Stimulated activated CD8-positive, alpha-beta memory T cell treated with anti-CD3 and anti-CD28 coated beads, Interleukin-12 subunit alpha, Interleukin-12 subunit beta, amount 100 ng/mL, for 4 hours (primary cell): ENCODE data around the gene TMEM140.
"Not testable (repeated sequence)": the region's sequence is repeated elsewhere in the genome, so short reads cannot be mapped to it uniquely, and the experiment has no call there.

Source experiments
- DNase-seq: peaks from one replicate; pipeline ENCODE4 v3.0.0-alpha.2; 2020; ENCODE audit warnings: low read depth

The TMEM140 gene

DNA sequence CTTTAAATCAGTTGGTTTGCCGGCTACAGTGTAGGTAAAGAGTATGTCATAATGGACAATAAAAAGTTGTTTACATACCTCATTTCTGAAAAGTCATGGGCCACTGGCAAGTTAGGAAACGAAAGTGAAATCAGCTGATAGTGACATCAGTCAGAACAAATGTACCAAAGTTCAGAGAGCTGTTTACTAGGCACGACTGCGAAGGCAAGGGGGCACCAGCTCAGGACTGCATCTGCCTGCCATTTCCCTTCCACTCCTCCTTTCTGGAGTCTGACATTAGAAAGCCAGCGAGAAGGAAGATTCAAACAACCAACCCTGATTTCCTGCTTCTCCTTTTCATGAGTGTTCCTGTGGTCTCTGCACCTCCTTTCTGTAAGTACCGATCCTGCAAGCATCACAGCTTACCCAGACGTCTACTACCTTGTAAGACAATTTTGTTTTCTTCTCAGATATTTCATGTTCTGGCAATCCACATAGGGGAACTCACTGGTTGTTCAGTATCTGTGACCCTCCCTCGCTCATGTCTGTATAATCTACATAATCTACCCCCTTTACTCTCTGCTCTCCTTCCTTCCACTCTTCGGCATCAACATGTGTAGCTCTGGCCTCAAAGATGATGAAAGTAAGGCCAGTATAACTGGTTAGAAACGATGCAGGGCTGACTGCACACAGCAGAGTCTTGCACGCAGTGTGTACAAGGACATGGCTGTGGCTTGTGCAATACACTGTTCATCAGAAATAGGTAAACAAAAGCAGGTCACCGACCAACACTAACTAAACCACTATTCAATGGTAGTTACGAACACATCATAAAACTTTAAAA is at the start of gene TMEM140:
Gene TMEM140, plus strand, starts transcription at position 174 of the 823 bp plus-strand sequence. CDS start 16,370 bp downstream, outside the sequence.
- DNase-seq = no peak

DNA sequence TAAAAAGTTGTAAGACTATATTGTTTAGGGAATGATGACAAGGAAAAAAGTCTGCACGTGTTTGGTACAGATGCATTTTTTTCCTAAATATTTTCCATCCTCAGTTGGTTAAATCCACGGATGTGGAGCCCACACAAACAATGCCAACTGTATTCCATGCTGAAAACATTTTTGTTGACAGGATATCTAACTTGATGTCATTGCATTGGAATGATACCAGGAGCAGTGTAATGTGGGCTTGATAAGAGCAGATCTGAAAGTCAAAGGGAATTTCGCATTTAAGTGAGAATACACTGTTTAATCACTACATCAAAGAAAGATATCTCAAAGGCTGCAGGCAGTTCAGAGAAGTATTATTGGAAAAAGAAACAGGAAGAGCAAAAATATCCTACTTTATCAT is 49.5 kb upstream of the TMEM140 start:
- no peak for DNase-seq

DNA sequence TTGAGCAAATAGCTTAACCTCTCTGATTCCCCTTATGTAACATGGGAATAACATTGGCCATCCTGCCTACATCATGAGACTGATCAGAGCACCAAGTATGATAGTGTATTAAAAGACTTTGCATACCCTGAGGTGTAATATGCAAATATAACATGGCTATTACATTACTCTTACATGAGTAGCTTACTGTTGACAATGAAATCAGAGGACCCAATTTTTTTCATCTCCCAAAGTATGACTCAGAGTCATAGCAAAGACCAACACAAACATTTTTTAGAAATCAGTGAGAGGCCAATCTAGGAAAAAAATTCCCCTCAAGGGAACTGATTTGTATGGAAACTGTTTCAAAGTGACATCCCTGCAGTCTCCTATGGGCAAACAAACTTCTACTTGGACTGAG is 47.0 kb upstream of the TMEM140 start:
- DNase-seq = no peak

DNA sequence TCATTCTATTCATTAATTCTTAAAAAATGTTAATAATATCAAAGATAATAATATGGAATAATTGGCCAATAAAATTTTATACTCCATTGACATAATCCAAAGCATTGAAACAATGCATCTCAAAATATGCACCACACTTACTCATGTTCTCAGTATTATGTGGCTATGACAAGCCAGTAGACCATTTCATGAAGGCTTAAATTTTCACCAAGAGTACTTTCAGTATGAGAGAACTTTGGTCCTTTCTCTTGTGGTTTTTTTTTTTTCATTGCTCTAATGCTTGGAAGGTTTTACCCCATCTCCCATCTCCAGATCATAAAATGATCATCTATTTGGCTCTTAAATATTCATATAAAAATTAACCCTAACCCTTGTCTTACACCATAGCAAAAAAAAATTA is 45.5 kb upstream of the TMEM140 start:
- DNase-seq = no peak

DNA sequence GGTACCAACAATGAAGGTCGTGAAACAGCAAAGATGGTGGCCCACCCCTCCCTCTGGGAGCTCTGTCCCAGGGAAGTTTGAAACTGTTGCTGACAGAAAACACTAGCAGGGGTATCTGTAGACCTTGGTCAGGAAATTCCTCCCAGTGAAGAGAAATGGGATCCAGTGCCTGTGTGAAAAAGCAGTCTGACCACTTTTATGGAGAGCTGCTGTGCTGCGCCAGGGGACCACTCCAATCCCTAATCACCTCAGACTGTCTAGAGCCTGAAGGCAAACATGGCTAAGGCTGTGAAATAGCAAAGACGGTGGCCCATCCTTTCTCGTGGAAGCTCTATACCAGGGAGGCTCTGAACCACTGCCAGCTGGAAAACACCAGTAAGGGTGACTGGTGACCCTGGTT is 38.3 kb upstream of the TMEM140 start:
- DNase-seq = no peak

DNA sequence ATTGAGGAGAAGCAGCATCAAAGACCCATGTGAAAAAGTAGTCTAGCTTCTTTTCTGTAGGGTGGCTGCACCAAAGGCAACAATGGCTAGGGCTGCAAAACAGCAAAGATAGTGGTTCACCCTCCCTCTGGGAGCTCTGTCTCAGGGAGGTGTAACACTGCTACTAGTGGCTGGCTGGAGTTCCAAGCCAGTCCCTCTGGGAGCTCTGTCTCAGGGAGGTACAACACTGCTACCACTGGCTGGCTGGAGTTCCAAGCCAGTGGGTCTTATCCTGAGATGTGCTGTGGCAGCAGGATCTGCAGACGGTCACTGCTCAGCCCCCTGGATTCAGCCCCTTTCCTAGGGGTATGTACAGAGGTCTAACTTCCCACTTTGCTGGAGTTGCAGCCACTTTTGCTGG is 37.9 kb upstream of the TMEM140 start:
- no peak for DNase-seq

DNA sequence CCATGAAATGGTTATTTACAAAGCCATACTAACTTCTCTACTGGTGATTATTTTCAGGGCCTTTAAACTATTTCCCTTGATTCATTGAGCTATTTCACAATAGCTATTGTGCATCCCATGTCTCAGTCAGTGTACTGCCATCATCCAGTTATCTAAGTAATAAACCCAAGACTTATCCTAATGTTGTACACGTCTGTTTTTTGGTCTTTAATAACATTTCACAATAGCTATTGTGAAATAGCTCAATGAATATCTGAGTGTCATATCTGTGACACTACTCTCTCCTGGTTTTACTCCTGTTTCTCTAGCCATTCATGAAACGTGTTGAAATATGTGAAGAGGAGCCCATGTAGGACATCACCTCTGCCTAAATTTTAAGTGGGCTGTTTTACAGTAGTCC is 36.5 kb upstream of the TMEM140 start:
- DNase-seq = no peak

DNA sequence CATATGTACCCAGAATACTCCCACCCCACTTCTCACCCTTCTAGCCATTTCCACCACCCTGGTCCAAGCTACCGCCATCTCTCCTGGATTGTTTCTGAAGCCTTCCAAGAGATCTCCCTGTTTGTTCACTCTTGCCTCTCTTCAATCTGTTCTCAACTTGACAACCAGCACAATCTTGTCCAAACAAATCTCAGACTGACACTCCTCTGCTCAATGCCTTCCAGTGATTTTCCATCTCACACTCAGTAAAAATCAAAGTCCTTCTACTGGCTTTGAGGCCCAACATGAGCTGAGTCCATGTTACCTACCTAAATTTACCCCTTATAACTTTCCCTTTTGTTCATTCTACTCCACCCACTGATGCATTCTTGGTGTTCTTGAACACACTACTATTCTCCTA is 33.2 kb upstream of the TMEM140 start:
- DNase-seq = no peak

DNA sequence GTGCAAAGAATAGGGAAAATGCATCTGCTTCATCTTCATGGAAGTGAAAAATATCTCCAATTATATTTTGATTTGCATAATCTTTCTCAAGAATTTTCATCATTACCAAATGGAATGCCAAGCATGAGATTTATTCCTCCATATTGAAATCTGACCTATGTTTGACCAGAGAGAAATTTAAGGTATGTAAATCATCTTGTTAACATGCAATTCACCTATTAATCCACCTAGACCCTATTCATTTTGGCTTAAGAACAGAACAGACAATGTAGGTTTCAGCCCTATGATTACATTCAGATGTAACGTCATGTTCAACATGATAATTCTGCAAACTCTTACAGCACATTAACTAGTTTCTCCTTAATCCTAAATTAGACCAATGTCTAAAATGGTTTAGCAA is 30.8 kb upstream of the TMEM140 start:
- DNase-seq = no peak

DNA sequence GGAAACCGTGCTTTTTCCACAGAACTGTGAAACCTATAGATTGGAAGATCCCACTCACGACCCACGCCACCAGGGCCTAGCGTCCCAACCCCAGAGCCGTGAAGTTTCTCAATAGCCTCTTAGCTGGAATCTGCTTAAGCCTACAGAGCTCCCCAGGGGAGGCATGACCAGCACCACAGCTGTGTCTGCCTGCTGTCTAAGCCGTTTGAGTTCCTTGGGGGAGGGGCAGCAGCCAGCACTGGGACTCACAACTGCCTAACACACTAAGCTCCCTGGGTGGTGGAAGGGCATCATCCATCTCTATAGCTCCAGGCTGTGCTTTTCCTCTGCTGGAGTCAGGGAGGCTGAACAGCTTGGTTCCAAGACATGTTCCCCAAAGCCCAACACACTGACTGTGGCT is 26.0 kb upstream of the TMEM140 start:
- no peak for DNase-seq

DNA sequence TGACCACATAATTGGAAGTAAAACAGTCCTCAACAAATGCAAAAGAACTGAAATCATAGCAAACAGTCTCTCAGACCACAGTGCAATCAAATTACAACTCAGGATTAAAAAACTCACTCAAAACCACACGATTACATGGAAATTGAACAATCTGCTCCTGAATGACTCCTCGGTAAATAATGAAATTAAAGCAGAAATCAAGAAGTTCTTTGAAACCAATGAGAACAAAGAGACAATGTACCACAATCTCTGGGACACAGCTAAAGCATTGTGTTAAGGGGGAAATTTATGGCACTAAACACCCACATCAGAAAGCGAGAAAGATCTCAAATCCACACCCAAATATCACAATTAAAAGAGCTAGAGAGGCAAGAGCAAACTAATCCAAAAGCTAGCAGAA is 23.2 kb upstream of the TMEM140 start:
- DNase-seq = not testable (repeated sequence)

DNA sequence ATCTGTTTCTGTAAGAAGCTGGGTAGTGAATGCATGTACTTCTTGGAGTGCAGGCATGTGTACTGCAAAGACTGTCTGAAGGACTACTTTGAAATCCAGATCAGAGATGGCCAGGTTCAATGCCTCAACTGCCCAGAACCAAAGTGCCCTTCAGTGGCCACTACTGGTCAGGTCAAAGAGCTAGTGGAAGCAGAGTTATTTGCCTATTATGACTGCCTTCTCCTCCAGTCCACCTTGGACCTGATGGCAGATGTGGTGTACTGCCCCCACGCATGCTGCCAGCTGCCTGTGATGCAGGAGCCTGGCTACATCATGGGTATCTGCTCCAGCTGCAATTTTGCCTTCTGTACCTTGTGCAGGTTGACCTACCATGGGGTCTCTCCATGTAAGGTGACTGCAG is 18.9 kb upstream of the TMEM140 start:
- DNase-seq = no peak

DNA sequence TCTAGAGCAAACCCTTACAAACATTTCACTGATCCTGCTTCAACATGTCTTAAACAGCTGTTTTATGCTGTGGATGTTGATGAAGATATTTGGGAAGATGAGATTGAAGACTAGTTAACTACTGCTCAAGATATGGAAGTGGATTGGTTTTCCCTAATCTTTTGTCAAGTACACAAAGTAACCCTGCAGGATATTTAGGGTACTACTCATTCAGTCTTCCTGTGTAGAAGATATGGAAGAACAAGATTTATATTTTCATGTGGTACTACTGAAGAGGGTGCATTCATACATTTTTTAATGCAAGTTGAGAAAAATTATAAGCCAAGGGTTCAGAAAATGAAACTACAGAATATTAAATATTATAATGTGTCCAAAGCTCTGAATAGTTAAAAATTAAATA is 18.3 kb upstream of the TMEM140 start:
- no peak for DNase-seq

DNA sequence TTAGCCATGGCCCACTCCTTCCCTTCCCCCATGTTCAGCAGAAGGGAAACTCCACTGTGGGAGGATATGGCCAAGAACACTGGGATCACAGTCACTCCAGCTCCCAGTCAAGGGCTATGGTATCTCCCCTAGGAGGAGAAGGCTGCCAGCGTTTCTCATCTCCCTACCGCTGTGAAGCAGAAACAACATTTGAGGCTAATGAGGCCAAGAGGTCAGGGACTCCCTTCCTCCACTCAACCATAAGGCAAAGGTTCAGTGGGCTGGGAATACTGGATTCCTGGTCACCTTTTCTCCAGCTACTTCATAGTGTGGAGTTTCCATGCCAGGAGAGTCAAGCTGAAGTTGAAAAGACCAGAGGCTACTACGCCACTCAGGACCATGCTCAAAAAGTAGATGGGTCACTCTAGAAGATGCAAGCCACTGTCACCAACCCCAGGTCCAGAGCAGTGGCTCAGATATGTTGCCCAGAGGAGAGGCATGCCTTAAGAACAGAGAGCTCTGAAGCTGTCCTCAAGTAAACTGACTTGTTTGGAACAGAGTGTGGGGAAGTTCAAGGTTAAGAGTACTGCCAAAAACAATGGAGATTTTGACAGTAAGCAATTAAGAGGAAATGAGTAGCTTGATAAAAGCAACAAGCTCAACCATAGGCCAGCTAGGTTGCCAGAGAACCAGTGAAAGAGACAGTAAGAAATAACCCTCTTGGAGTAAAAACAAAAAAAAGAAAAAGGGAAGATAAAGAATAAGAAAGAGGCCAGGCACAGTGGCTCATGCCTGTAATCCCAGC is 3.8 kb upstream of the TMEM140 start:
- no peak for DNase-seq

DNA sequence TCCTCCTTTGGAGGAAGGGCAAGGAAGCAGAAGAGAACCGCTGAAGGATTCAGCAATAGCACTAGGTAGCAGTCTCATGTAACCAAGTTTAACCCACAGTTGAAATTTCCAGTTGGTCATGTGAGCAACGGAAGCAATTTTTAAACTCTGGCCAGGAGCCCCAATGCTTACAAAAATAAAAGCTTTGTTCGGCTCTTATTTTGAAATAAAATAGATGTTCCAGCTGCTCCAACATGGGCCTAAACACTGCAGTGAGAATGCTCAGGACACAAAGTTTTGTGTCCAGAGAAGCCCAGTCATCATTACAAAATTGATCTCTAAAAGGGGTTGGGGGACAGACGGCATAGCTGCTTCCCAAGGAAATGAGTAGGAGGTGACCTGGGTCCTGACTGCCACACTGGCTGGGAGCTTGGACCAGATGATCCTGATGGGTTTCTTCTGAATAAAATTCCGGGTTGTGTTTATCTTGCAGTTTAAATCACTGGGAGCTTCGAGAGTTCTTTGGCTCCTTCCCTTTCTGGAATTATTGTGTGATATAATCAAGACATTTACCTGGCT is 452 bp upstream of the TMEM140 start:
- no peak for DNase-seq

DNA sequence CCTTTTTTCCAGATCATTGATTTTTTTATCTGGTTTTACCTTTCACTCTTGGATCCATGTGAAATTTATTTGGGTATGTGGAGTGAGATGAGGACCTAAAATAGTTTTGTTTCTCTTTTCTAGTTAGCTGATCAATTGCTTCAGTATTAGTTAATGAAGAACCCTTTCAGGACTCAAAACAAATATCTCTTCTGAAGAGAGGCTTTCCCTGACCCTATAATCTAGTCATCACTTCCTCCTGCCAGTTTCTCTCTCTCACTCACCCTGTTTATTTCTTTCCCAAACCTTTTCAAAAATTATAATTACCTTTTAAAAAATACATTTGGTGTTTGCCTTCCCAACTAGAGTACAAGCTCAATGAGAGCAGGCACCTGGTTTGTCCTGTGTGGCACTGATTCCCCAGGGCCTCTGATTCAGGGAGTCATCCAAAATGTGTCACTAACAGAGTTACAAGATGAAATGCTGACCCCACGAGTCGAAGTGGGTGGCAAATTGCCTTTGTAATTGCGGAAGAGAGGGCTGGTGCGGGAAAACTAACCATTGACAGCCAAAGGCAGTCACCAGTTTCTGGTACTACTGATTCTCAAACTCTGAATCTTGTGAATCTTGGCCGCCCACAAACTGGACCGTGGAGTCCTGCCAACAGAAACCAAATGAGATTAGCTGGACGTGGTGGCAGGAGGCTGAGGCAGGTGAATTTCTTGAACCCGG is 2.4 kb downstream of the TMEM140 start:
- no peak for DNase-seq

DNA sequence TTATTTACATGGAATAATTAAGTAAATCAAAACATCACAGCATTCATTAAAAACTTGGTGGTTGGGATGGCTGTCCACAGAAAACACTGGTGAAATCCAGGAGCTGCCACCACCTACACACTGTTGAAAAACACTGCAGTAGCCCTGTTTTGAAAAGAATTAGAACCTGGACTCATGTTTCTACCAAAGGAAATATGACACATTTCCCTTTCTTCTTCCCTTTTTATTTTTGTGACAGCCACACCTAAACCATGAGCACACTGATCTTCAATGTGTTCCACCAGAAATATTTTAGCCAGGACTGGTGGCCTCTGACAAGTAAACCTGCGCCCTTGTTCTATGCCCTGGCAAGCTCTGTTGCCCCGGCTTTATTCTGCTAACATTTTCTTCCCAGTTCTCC is 3.3 kb downstream of the TMEM140 start:
- no peak for DNase-seq

DNA sequence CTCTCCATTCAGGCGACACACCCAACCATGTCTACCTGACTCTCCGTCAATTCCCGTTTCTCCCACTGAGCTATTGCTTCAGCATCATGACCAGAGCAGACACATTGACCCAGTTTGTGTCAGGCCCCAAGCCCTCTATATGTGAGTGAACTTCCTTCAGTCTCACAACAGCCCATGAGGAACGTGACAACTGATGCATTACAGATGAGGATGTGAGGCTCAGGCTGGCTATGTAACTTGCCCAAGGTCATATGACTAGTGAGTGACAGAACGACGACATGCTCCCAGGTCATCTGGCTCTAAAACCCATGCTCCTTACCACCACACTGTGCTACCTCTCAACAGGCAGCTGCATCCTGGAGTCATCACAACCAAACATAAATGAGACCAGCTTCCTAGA is 3.7 kb downstream of the TMEM140 start:
- DNase-seq = no peak

DNA sequence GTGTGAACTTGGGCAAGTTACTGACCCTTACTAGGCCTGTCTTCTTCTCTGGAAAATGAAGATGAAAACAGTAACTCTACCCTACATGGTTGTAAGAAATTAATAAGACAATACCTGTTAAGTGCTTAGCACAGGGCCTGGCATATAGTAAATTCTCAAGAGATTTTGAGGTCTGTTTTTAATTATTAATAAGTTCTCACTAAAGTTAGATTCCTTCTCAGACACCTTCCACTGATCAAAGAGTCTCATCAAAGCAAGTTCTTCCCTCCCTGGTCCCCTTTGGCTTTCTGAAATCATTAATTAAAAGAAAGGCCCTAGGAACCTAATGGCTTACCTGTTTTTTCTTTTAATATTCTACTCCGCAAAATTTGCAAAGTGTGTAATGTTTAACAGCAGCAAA is 4.6 kb downstream of the TMEM140 start:
- no peak for DNase-seq

DNA sequence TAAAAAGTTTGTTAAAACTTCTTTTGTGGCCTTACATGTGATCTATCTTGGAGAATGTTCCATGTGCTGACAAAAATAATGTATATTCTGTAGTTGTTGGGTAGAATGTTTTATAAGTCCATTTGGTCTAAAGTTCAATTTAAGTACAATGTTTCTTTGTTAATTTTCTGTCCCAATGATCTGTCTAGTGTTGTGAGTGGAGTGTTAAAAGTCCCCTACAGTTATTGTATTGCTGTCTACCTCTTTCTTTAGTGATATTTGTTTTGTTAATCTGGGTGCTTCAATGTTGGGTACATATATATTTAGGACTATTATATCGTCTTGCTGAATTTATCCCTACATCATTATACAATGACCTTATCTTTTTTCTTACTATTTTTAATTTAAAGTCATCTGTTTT is 6.9 kb downstream of the TMEM140 start:
- DNase-seq = no peak

DNA sequence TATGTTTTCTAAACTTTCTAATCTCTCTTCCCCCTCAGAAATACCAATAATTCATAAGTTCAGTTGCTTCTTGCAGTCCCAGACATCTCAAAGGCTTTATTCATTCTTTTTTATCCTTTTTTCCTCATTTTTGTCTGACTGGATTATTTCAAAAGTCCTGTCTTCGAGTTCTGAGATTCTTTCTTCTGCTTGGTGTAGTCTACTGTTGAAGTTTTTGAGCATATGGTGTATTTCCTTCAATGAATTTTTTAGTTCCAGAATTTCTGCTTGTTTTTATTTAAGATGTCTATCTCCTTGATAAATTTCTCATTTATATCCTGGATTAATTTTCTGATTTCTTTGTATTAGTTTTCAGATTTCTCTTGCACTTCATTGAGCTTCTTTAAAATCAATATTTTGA is 8.4 kb downstream of the TMEM140 start:
- DNase-seq = no peak

DNA sequence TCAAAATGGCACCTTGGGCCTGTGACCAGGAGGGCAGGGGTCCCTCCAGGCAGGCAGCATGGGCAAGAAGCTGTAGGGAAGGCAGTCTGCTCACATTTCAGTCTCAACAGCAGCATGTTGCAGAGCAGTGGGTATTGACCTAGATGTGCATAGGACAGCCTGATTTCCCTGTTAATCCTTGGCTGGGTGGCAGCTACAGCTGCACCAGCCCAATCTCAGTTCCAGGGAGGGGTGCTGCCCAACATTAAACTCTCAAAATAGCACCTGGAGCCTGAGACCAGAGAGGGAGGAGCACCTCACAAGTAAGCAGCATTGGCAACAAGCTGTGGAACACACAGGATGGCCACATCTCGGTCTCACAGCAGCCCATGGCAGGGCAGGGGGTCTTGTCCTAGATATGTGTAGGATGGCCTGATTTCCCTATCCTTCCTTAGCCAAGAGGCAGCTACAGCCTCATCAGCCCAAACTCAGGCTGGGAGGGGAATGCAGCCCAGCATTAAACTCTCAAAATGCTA is 10.3 kb downstream of the TMEM140 start:
- DNase-seq = no peak
